HepG2 (cell line): ENCODE measurements around the gene CSNK1A1. TPM values are rescaled to one million over a fixed set of nuclear protein-coding genes. Genes with fewer than 3 reads are reported as not detected.

ENCODE experiments used
- DPF2 ChIP-seq: sonication (generic); formaldehyde crosslinking; IDR thresholded peaks from 2 replicates; pipeline ENCODE4 v1.4.0; 2020; ENCODE audit warnings: mild to moderate bottlenecking, low read depth, missing genetic modification reagents, borderline replicate concordance
- GABPB1 ChIP-seq: IDR thresholded peaks from 2 replicates; pipeline ENCODE4 v1.6.1; 2016; ENCODE audit warnings: mild to moderate bottlenecking, missing genetic modification reagents, moderate library complexity, missing compliant biosample characterization
- KDM6A ChIP-seq: IDR thresholded peaks from 2 replicates; pipeline ENCODE4 v1.6.1; 2016; ENCODE audit warnings: low read depth
- KLF13 ChIP-seq: sonication (generic); formaldehyde crosslinking; IDR thresholded peaks from 2 replicates; pipeline ENCODE4 v1.4.0; 2020; ENCODE audit warnings: mild to moderate bottlenecking, missing genetic modification reagents
- MAFK ChIP-seq, 2 experiments: IDR thresholded peaks in 1 of 2; conservative IDR thresholded peaks in 1 of 2; 2 replicates each; pipeline ENCODE4 v1.6.1; 2011; ENCODE audit warnings: improper control_type of control experiment in 2 of 2, low read length in 2 of 2
- MAZ ChIP-seq, 2 experiments: sonication (generic) in 1 of 2; formaldehyde crosslinking in 1 of 2; IDR thresholded peaks; 2 replicates each; pipeline versions ENCODE4 v1.5.0 to v1.6.1; 2012 to 2020; ENCODE audit warnings: low read depth in 2 of 2, mild to moderate bottlenecking in 2 of 2, borderline replicate concordance in 1 of 2, improper control_type of control experiment in 1 of 2, low read length in 1 of 2, missing genetic modification reagents in 1 of 2, moderate library complexity in 1 of 2
- MTF2 ChIP-seq: sonication (generic); formaldehyde crosslinking; IDR thresholded peaks from 2 replicates; pipeline ENCODE4 v1.5.0; 2020; ENCODE audit warnings: missing genetic modification reagents, borderline replicate concordance
- NFE2L2 ChIP-seq: fragments of 150-350 bp; IDR thresholded peaks from 2 replicates; pipeline ENCODE4 v1.6.1; 2014; ENCODE audit warnings: low read length
- POGZ ChIP-seq: sonication (generic); formaldehyde crosslinking; IDR thresholded peaks from 2 replicates; pipeline ENCODE4 v1.4.0; 2020; ENCODE audit warnings: mild to moderate bottlenecking, missing genetic modification reagents
- SALL1 ChIP-seq: sonication (generic); formaldehyde crosslinking; IDR thresholded peaks from 2 replicates; pipeline ENCODE4 v1.8.0; 2022; ENCODE audit warnings: mild to moderate bottlenecking, missing genetic modification reagents
- SAP130 ChIP-seq: IDR thresholded peaks from 2 replicates; pipeline ENCODE4 v1.6.1; 2016; ENCODE audit warnings: low read depth
- SOX6 ChIP-seq, 2 experiments: fragments of 450-650 bp in 1 of 2; sonication (generic) in 1 of 2; formaldehyde crosslinking in 1 of 2; IDR thresholded peaks; 2 replicates each; pipeline versions ENCODE4 v1.4.0 to v1.6.1; 2017 to 2020; ENCODE audit warnings: antibody characterized with exemption in 1 of 2, mild to moderate bottlenecking in 1 of 2, missing genetic modification reagents in 1 of 2
- STAT5B ChIP-seq: sonication (generic); formaldehyde crosslinking; IDR thresholded peaks from 2 replicates; pipeline ENCODE4 v1.4.0; 2020; ENCODE audit warnings: missing genetic modification reagents
- ZBTB38 ChIP-seq: sonication (generic); formaldehyde crosslinking; IDR thresholded peaks from 2 replicates; pipeline ENCODE4 v1.5.1; 2020; ENCODE audit warnings: mild to moderate bottlenecking, missing genetic modification reagents
- ZFX ChIP-seq: sonication (generic); formaldehyde crosslinking; IDR thresholded peaks from 2 replicates; pipeline ENCODE4 v1.4.0; 2020; ENCODE audit warnings: mild to moderate bottlenecking, low read depth, missing genetic modification reagents, moderate library complexity
- ZMYM2 ChIP-seq: sonication (generic); formaldehyde crosslinking; IDR thresholded peaks from 2 replicates; pipeline ENCODE4 v1.8.0; 2022; ENCODE audit warnings: mild to moderate bottlenecking, missing genetic modification reagents
- ZNF275 ChIP-seq: sonication (generic); formaldehyde crosslinking; IDR thresholded peaks from 2 replicates; pipeline ENCODE4 v1.8.0; 2022; ENCODE audit warnings: missing genetic modification reagents, mild to moderate bottlenecking, inconsistent platforms, borderline replicate concordance
- ZNF496 ChIP-seq: sonication (generic); formaldehyde crosslinking; IDR thresholded peaks from 2 replicates; pipeline ENCODE4 v1.8.1; 2023; ENCODE audit warnings: mild to moderate bottlenecking, moderate library complexity, missing genetic modification reagents; ENCODE audit not compliant: insufficient replicate concordance
- ZNF552 ChIP-seq: sonication (generic); formaldehyde crosslinking; IDR thresholded peaks from 2 replicates; pipeline ENCODE4 v1.9.0; 2022; ENCODE audit warnings: missing genetic modification reagents, mild to moderate bottlenecking, borderline replicate concordance
- ZNF691 ChIP-seq: sonication (generic); formaldehyde crosslinking; IDR thresholded peaks from 2 replicates; pipeline ENCODE4 v1.4.0; 2020; ENCODE audit warnings: missing genetic modification reagents, low read depth, mild to moderate bottlenecking, borderline replicate concordance
- ZNF782 ChIP-seq: sonication (generic); formaldehyde crosslinking; IDR thresholded peaks from 2 replicates; pipeline ENCODE4 v1.4.0; 2020; ENCODE audit warnings: missing genetic modification reagents, mild to moderate bottlenecking, borderline replicate concordance
- polyA plus RNA-seq, 8 experiments: library from polyadenylated mRNA; depleted of rRNA in 3 of 8; stranded (reverse) in 7 of 8; unstranded in 1 of 8; fragments of >200 nt; fragmentation: Illumina TruSeq in 4 of 8; extraction: Trizol in 4 of 8; gene quantifications; 2 replicates each; pipeline versions ENCODE4 v1.2.1 to v1.2.3, GENCODE V29; 2011 to 2016; ENCODE audit warnings: low read depth in 4 of 8, missing spikeins in 1 of 8, mixed read lengths in 1 of 8; ENCODE audit not compliant: insufficient read depth in 1 of 8
- total RNA-seq, 5 experiments: library from RNA; depleted of rRNA; stranded (reverse); fragments of >200 nt; fragmentation: Illumina TruSeq; extraction: Trizol; gene quantifications; 2 replicates each; pipeline ENCODE4 v1.2.3, GENCODE V29; 2016; ENCODE audit warnings: low read depth in 1 of 5
- TF ChIP-seq, protein P1 (sequence below): sonication (generic); formaldehyde crosslinking; IDR thresholded peaks from 2 replicates; pipeline ENCODE4 v1.8.0; 2022; ENCODE audit warnings: missing genetic modification reagents, mild to moderate bottlenecking, borderline replicate concordance
- TF ChIP-seq, protein P2 (sequence below): sonication (generic); formaldehyde crosslinking; conservative IDR thresholded peaks from 2 replicates; pipeline ENCODE4 v1.4.0; 2020; ENCODE audit warnings: missing genetic modification reagents

The CSNK1A1 gene
- total and polyA plus RNA-seq, 2 of the 13 experiments (the other 11 are each of a cell fraction or from before 2014, with no cell fraction given): 89.0 to 149 TPM

- TF ChIP-seq MAZ (IDR thresholded peaks at IDR 0.05; ENCODE audit: borderline replicate concordance, low read depth, low read length): peak; percentile 31; the same call in 1 of the 2 replicates
- TF ChIP-seq MAZ (CRISPR knock-in tag; IDR thresholded peaks at IDR 0.05; ENCODE audit: low read depth): no peak
- TF ChIP-seq ZBTB38 (CRISPR knock-in tag): peak; percentile 53; the same call in 1 of the 2 replicates
- TF ChIP-seq GABPB1 (CRISPR knock-in tag): no peak
- TF ChIP-seq SAP130 (CRISPR knock-in tag): peak; percentile 34; the same call in 1 of the 2 replicates
- no peak for TF ChIP-seq KLF13 (CRISPR knock-in tag)
- TF ChIP-seq ZNF552 (CRISPR knock-in tag): no peak
- TF ChIP-seq MTF2 (CRISPR knock-in tag): no peak
- no peak for TF ChIP-seq ZNF275 (CRISPR knock-in tag)
- TF ChIP-seq, protein P1, sequence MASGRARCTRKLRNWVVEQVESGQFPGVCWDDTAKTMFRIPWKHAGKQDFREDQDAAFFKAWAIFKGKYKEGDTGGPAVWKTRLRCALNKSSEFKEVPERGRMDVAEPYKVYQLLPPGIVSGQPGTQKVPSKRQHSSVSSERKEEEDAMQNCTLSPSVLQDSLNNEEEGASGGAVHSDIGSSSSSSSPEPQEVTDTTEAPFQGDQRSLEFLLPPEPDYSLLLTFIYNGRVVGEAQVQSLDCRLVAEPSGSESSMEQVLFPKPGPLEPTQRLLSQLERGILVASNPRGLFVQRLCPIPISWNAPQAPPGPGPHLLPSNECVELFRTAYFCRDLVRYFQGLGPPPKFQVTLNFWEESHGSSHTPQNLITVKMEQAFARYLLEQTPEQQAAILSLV (CRISPR knock-in tag): no peak
- TF ChIP-seq ZFX: peak; percentile 78; the same call in 1 of the 2 replicates
- TF ChIP-seq ZNF782 (CRISPR knock-in tag): no peak
- 0 out of 2 replicates have a peak, but pooled peaks have one; percentile 77 for TF ChIP-seq ZNF691 (CRISPR knock-in tag)
- no peak for TF ChIP-seq STAT5B (CRISPR knock-in tag)
- peak; percentile 48 for TF ChIP-seq SALL1 (CRISPR knock-in tag)
- TF ChIP-seq KDM6A (CRISPR knock-in tag): no peak
- peak; percentile 58; the same call in 1 of the 2 replicates for TF ChIP-seq POGZ (CRISPR knock-in tag)
- TF ChIP-seq, protein P2, sequence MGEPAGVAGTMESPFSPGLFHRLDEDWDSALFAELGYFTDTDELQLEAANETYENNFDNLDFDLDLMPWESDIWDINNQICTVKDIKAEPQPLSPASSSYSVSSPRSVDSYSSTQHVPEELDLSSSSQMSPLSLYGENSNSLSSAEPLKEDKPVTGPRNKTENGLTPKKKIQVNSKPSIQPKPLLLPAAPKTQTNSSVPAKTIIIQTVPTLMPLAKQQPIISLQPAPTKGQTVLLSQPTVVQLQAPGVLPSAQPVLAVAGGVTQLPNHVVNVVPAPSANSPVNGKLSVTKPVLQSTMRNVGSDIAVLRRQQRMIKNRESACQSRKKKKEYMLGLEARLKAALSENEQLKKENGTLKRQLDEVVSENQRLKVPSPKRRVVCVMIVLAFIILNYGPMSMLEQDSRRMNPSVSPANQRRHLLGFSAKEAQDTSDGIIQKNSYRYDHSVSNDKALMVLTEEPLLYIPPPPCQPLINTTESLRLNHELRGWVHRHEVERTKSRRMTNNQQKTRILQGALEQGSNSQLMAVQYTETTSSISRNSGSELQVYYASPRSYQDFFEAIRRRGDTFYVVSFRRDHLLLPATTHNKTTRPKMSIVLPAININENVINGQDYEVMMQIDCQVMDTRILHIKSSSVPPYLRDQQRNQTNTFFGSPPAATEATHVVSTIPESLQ: no peak
- no peak for TF ChIP-seq SOX6 (IDR thresholded peaks at IDR 0.05)
- TF ChIP-seq SOX6 (CRISPR knock-in tag; IDR thresholded peaks at IDR 0.05): 0 out of 2 replicates have a peak, but pooled peaks have one; percentile 24
- peak; percentile 77 for TF ChIP-seq NFE2L2
- TF ChIP-seq MAFK (conservative IDR thresholded peaks at IDR 0.05 in 1 of 2, IDR thresholded peaks at IDR 0.05 in 1 of 2; ENCODE audit: low read length in 2 of 2): peak; percentile 12; a peak in 1 of 4 replicates
- TF ChIP-seq DPF2 (CRISPR knock-in tag): peak; percentile 22; the same call in 1 of the 2 replicates
- no peak for TF ChIP-seq ZNF496 (CRISPR knock-in tag)
- TF ChIP-seq ZMYM2 (CRISPR knock-in tag): peak; percentile 43; the same call in 1 of the 2 replicates
Measured at GRCh38 chr5:149445739-149446369, 105.4 kb downstream of the CSNK1A1 start (continued).
